ENCODE data around the gene ADGRB2. TPM values are rescaled to one million over a fixed set of nuclear protein-coding genes. Genes with fewer than 3 reads are reported as not detected.

The ADGRB2 gene
- total RNA-seq, 2 experiments from 2014 or later: 0.74 to 0.75 TPM

- H3K9me3 Mint-ChIP-seq: no peaks in the 10 kb centered on the region
- POLR2A ChIA-PET: no interaction called here
- no peaks in the 10 kb centered on the region for H3K36me3 Mint-ChIP-seq
- no peaks in the 10 kb centered on the region for H3K27me3 Mint-ChIP-seq
- H3K4me1 Mint-ChIP-seq: peaks cover 5% of the 10 kb centered on the region
- DNase-seq: no peak
- no peak overlapping the region for H3K4me3 Mint-ChIP-seq
- no peak overlapping the region for H3K27ac Mint-ChIP-seq
- no peak for ATAC-seq (ENCODE audit: low read depth)
Measured at GRCh38 chr1:31736675-31737074, 27.5 kb downstream of the ADGRB2 start.

GRCh38 chr1:31735571-31735970, 28.6 kb downstream of the ADGRB2 start:
- H3K36me3 Mint-ChIP-seq: no peaks in the 10 kb centered on the region
- DNase-seq (no peak), ATAC-seq (ENCODE audit: low read depth) (no peak)
- H3K4me3 Mint-ChIP-seq: no peak overlapping the region
- H3K27me3 Mint-ChIP-seq: no peaks in the 10 kb centered on the region
- H3K9me3 Mint-ChIP-seq: no peaks in the 10 kb centered on the region
- H3K4me1 Mint-ChIP-seq: peaks cover 5% of the 10 kb centered on the region
- POLR2A ChIA-PET: no interaction called here
- H3K27ac Mint-ChIP-seq: no peak overlapping the region

GRCh38 chr1:31734582-31735107, 29.5 kb downstream of the ADGRB2 start:
- H3K36me3 Mint-ChIP-seq: no peaks in the 10 kb centered on the region
- ATAC-seq (ENCODE audit: low read depth) (no peak), DNase-seq (no peak)
- peaks cover 3% of the 10 kb centered on the region for H3K4me1 Mint-ChIP-seq
- no peak overlapping the region for H3K27ac Mint-ChIP-seq
- no peak overlapping the region for H3K4me3 Mint-ChIP-seq
- no peaks in the 10 kb centered on the region for H3K9me3 Mint-ChIP-seq
- no peaks in the 10 kb centered on the region for H3K27me3 Mint-ChIP-seq
- POLR2A ChIA-PET: no interaction called here

GRCh38 chr1:31733389-31734219, 30.5 kb downstream of the ADGRB2 start:
- no peak overlapping the region for H3K27ac Mint-ChIP-seq
- POLR2A ChIA-PET: no interaction called here

GRCh38 chr1:31732751-31733289, 31.3 kb downstream of the ADGRB2 start:
- Mint-ChIP-seq H3K9me3 (no peaks in the 10 kb centered on the region), H3K27ac (no peak overlapping the region), H3K27me3 (no peaks in the 10 kb centered on the region), H3K36me3 (no peaks in the 10 kb centered on the region), H3K4me1 (no peaks in the 10 kb centered on the region), H3K4me3 (no peak overlapping the region)
- no peak for DNase-seq
- POLR2A ChIA-PET: no interaction called here
- no peak for ATAC-seq (ENCODE audit: low read depth)

More at GRCh38 chr1:31733389-31734219, 30.5 kb downstream of the ADGRB2 start:
- no peaks in the 10 kb centered on the region for H3K9me3 Mint-ChIP-seq
- H3K36me3 Mint-ChIP-seq: no peaks in the 10 kb centered on the region
- ATAC-seq (ENCODE audit: low read depth) (no peak), DNase-seq (no peak)
- no peaks in the 10 kb centered on the region for H3K27me3 Mint-ChIP-seq
- H3K4me1 Mint-ChIP-seq: no peaks in the 10 kb centered on the region
- no peak overlapping the region for H3K4me3 Mint-ChIP-seq

GRCh38 chr1:31732343-31732742, 31.8 kb downstream of the ADGRB2 start:
- DNase-seq (no peak), ATAC-seq (ENCODE audit: low read depth) (no peak)
- H3K9me3 Mint-ChIP-seq: no peaks in the 10 kb centered on the region
- H3K36me3 Mint-ChIP-seq: no peaks in the 10 kb centered on the region
- H3K27me3 Mint-ChIP-seq: no peaks in the 10 kb centered on the region
- POLR2A ChIA-PET: no interaction called here
- H3K4me1 Mint-ChIP-seq: no peaks in the 10 kb centered on the region
- no peak overlapping the region for H3K27ac Mint-ChIP-seq
- H3K4me3 Mint-ChIP-seq: no peak overlapping the region

GRCh38 chr1:31731049-31731565, 33.0 kb downstream of the ADGRB2 start:
- Mint-ChIP-seq H3K27me3 (no peaks in the 10 kb centered on the region), H3K9me3 (no peaks in the 10 kb centered on the region), H3K27ac (no peak overlapping the region), H3K36me3 (no peaks in the 10 kb centered on the region), H3K4me3 (no peak overlapping the region), H3K4me1 (no peaks in the 10 kb centered on the region)
- DNase-seq (no peak), ATAC-seq (ENCODE audit: low read depth) (no peak)
- POLR2A ChIA-PET: no interaction called here

- ATAC-seq (ENCODE audit: low read depth) (no peak), DNase-seq (no peak)
- Mint-ChIP-seq H3K4me3 (no peak overlapping the region), H3K36me3 (no peaks in the 10 kb centered on the region), H3K4me1 (no peaks in the 10 kb centered on the region), H3K9me3 (no peaks in the 10 kb centered on the region), H3K27me3 (no peaks in the 10 kb centered on the region), H3K27ac (no peak overlapping the region)
- POLR2A ChIA-PET: no interaction called here
Measured at GRCh38 chr1:31730336-31731048, 33.6 kb downstream of the ADGRB2 start.

GRCh38 chr1:31727849-31728248, 36.3 kb downstream of the ADGRB2 start:
- H3K4me1 Mint-ChIP-seq: no peaks in the 10 kb centered on the region
- no peak overlapping the region for H3K27ac Mint-ChIP-seq
- H3K4me3 Mint-ChIP-seq: no peak overlapping the region
- DNase-seq (no peak), ATAC-seq (ENCODE audit: low read depth) (no peak)
- H3K9me3 Mint-ChIP-seq: no peaks in the 10 kb centered on the region
- POLR2A ChIA-PET: no interaction called here
- H3K36me3 Mint-ChIP-seq: no peaks in the 10 kb centered on the region
- no peaks in the 10 kb centered on the region for H3K27me3 Mint-ChIP-seq

- Mint-ChIP-seq H3K27me3 (no peaks in the 10 kb centered on the region), H3K9me3 (no peaks in the 10 kb centered on the region), H3K4me3 (no peak overlapping the region), H3K27ac (no peak overlapping the region), H3K4me1 (no peaks in the 10 kb centered on the region), H3K36me3 (no peaks in the 10 kb centered on the region)
- ATAC-seq (ENCODE audit: low read depth): no peak
- DNase-seq: no peak
- POLR2A ChIA-PET: no interaction called here
Measured at GRCh38 chr1:31727195-31727594, 36.9 kb downstream of the ADGRB2 start.

GRCh38 chr1:31726715-31727114, 37.4 kb downstream of the ADGRB2 start:
- H3K36me3 Mint-ChIP-seq: no peaks in the 10 kb centered on the region
- no peaks in the 10 kb centered on the region for H3K27me3 Mint-ChIP-seq
- H3K4me1 Mint-ChIP-seq: no peaks in the 10 kb centered on the region
- H3K4me3 Mint-ChIP-seq: no peak overlapping the region
- POLR2A ChIA-PET: no interaction called here
- DNase-seq: no peak
- ATAC-seq (ENCODE audit: low read depth): no peak
- H3K27ac Mint-ChIP-seq: no peak overlapping the region
- H3K9me3 Mint-ChIP-seq: no peaks in the 10 kb centered on the region

- H3K9me3 Mint-ChIP-seq: no peaks in the 10 kb centered on the region
- ATAC-seq (ENCODE audit: low read depth) (no peak), DNase-seq (no peak)
- no peak overlapping the region for H3K4me3 Mint-ChIP-seq
- no peaks in the 10 kb centered on the region for H3K36me3 Mint-ChIP-seq
- POLR2A ChIA-PET: no interaction called here
- H3K4me1 Mint-ChIP-seq: no peaks in the 10 kb centered on the region
- H3K27ac Mint-ChIP-seq: no peak overlapping the region
- H3K27me3 Mint-ChIP-seq: no peaks in the 10 kb centered on the region
Measured at GRCh38 chr1:31725777-31726535, 38.2 kb downstream of the ADGRB2 start.

- H3K4me1 Mint-ChIP-seq: no peaks in the 10 kb centered on the region
- no peaks in the 10 kb centered on the region for H3K9me3 Mint-ChIP-seq
- POLR2A ChIA-PET: no interaction called here
- DNase-seq (no peak), ATAC-seq (ENCODE audit: low read depth) (no peak)
- H3K27me3 Mint-ChIP-seq: no peaks in the 10 kb centered on the region
- no peak overlapping the region for H3K4me3 Mint-ChIP-seq
- H3K36me3 Mint-ChIP-seq: no peaks in the 10 kb centered on the region
- H3K27ac Mint-ChIP-seq: no peak overlapping the region
Measured at GRCh38 chr1:31725134-31725533, 39.0 kb downstream of the ADGRB2 start.

Measured in activated naive CD8-positive, alpha-beta T cell treated with anti-CD3 and anti-CD28 coated beads, Interleukin-2, amount 10 ng/mL, durations not matched to agents 7 days and 5 days (primary cell).